ENCODE data around the gene GOLGA8M.
"Not testable (repeated sequence)": the region's sequence is repeated elsewhere in the genome, so short reads cannot be mapped to it uniquely, and the experiment has no call there.

Gene GOLGA8M

GRCh38 chr15:28660750-28661149 lies 51.5 kb downstream of the GOLGA8M start:
- not testable (repeated sequence) for DNase-seq

- DNase-seq, result not testable (repeated sequence)
These were observed 56.2 kb downstream of the GOLGA8M start for GRCh38 chr15:28656018-28656360.

- DNase-seq, result not testable (repeated sequence)
These were observed 56.7 kb downstream of the GOLGA8M start for GRCh38 chr15:28655329-28656017.

GRCh38 chr15:28654194-28654593 lies 58.0 kb downstream of the GOLGA8M start:
- DNase-seq, result not testable (repeated sequence)

GRCh38 chr15:28652538-28652937 lies 59.7 kb downstream of the GOLGA8M start:
- DNase-seq, result not testable (repeated sequence)
